Kidney epithelial cell (primary cell): ENCODE results near the gene FBXW7. TPM values are rescaled to one million over a fixed set of nuclear protein-coding genes. Genes with fewer than 3 reads are reported as not detected.

Experiments used
- DNase-seq: peaks from one replicate; pipeline ENCODE4 v3.0.0-alpha.2; 2010; ENCODE audit warnings: low read depth
- H3K27me3 ChIP-seq: 2 replicates; pipeline ENCODE4 v1.6.0; 2011; ENCODE audit warnings: low read length; ENCODE audit not compliant: control insufficient read depth, insufficient read depth
- H3K36me3 ChIP-seq: 2 replicates; pipeline ENCODE4 v1.5.1; 2011; ENCODE audit warnings: low read length; ENCODE audit not compliant: control insufficient read depth, insufficient read depth
- H3K4me3 ChIP-seq: 2 replicates; pipeline ENCODE4 v1.5.1; 2011; ENCODE audit warnings: low read depth, mild to moderate bottlenecking, control low read depth, low read length
- total RNA-seq: library from RNA; depleted of rRNA; stranded (reverse); fragments of >200 nt; gene quantifications from 2 replicates; pipeline ENCODE4 v1.2.3, GENCODE V29; 2015
- TF ChIP-seq, protein P1 (sequence below): IDR thresholded peaks from 2 replicates; pipeline ENCODE4 v1.5.1; 2011; ENCODE audit warnings: mild to moderate bottlenecking, moderate library complexity, low read length, control low read depth, inconsistent platforms; ENCODE audit not compliant: insufficient read depth, poor library complexity, severe bottlenecking

Gene FBXW7
- total RNA-seq, 1 donor from 2014 or later, result 29.8 TPM

DNA sequence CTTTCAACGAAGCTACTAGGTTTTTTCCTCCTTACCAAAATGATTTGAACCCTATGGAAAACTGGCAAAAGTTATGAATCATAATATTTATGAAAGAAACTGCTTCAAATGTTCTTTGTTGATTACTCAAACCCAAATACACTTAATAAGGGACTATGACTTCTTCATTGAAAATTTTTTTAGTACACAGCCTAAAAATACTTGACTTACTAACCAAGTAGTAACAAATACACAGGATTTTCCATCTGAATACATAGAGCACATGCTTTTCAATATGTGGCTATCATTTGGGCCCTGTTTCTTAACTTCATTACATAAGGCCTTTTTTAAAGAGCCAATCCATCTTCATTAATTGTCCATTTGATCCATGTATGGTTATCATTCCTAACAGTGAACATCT, 171.5 kb downstream of the FBXW7 start:
- TF ChIP-seq, protein P1, sequence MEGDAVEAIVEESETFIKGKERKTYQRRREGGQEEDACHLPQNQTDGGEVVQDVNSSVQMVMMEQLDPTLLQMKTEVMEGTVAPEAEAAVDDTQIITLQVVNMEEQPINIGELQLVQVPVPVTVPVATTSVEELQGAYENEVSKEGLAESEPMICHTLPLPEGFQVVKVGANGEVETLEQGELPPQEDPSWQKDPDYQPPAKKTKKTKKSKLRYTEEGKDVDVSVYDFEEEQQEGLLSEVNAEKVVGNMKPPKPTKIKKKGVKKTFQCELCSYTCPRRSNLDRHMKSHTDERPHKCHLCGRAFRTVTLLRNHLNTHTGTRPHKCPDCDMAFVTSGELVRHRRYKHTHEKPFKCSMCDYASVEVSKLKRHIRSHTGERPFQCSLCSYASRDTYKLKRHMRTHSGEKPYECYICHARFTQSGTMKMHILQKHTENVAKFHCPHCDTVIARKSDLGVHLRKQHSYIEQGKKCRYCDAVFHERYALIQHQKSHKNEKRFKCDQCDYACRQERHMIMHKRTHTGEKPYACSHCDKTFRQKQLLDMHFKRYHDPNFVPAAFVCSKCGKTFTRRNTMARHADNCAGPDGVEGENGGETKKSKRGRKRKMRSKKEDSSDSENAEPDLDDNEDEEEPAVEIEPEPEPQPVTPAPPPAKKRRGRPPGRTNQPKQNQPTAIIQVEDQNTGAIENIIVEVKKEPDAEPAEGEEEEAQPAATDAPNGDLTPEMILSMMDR, result no peak
- no peak for DNase-seq

DNA sequence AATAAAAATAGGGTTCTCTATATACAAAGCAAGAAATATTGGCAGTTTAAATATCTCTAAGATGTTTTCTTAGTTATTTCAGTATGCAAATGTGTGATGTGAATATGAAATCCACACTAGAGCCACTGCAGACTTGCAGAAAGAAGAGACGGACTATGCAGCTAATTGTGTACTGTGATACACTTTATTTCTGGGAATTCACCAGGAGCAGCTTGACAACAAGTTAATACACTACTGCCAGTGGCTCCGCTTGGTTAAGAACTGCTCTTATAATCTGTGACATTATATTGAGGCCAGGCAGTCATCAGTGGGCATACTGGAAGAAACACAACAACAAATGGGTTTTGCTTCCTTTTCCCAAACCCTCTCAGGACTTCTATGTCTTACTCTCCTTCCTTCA, 172.0 kb downstream of the FBXW7 start:
- no peak overlapping the region for H3K4me3 ChIP-seq
- no peaks in the 10 kb centered on the region for H3K27me3 ChIP-seq
- TF ChIP-seq, protein P1, result no peak
- DNase-seq, result no peak
- H3K36me3 ChIP-seq, result no peaks in the 10 kb centered on the region

More for the DNA sequence above, 171.5 kb downstream of the FBXW7 start:
- Histone ChIP-seq H3K27me3 (no peaks in the 10 kb centered on the region), H3K4me3 (no peak overlapping the region), H3K36me3 (no peaks in the 10 kb centered on the region)

DNA sequence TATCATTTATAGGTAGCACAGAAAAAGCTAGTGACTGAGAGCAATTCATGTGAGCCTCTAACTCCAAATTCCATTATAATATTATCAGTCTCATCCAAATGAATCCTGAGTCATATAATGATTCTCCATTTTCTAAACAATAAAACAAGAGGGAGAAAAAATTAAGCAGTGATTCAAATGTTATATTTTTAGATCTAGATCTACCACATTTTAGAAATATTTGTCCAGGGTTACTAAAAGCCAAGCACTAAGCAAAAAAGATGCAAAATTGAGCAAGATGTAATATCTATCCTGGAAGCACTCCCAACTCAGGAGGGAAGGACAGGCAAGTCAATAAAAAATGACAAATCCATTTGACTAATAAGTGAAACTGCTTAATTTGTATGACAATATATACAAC, 172.8 kb downstream of the FBXW7 start:
- TF ChIP-seq, protein P1, result no peak
- no peaks in the 10 kb centered on the region for H3K27me3 ChIP-seq
- DNase-seq, result no peak
- H3K4me3 ChIP-seq, result no peak overlapping the region
- no peaks in the 10 kb centered on the region for H3K36me3 ChIP-seq

DNA sequence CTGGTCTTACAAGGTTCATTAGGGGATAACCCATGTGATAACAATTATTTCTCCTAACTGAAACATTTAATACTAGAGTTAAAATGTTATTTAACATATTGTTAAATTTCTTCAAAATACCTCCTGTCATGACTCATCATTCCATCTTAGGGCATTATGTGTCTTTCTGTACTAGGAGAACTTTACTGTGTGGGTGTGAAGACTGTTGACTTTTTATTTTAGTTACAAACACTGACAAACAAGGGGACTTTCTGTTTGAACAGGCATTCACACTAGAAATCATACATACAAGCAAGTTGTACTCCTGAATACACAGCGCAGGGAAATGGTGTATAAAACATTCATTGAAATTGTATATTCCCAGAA, 175.9 kb downstream of the FBXW7 start:
- TF ChIP-seq, protein P1, result no peak
- Histone ChIP-seq H3K4me3 (no peak overlapping the region), H3K36me3 (no peaks in the 10 kb centered on the region), H3K27me3 (no peaks in the 10 kb centered on the region)
- DNase-seq, result no peak

DNA sequence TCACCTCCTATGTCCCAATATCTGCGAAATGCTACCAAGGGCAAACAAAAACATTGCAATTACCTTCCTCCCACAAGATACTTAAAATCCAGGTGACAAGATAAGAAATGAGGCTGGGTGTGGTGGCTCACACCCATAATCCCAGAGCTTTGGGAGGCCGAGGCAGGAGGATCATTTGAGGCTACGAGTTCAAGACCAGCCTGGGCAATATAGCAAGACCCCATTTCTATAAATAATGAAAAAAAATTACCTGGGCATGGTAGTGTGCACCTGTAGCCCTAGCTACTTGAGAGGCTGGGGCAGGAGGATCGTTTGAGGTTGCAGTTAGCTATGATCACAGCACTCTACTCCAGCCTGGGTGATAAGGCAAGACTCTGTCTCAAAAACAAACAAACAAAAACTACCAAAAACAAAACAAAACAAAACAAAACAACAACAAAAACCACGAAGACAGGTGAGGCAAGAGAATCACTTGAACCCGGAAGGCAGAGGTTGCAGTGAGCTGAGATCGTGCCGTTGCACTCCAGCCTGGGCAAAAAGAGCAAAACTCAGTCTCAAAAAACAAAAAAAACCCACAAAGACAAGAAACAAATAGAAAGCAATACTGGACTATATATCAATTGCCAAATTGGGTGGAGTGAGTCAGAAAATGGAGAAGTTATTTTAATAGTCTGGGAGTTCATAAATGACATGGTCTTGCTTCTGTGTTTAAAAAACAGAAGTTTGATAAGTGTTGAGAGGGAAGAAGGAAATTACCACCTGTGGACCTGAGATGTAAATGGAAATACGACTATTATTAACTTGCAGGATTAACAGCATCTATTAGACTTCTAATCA, 176.5 kb downstream of the FBXW7 start:
- DNase-seq, result no peak
- TF ChIP-seq, protein P1, result no peak
- Histone ChIP-seq H3K4me3 (no peak overlapping the region), H3K27me3 (no peaks in the 10 kb centered on the region), H3K36me3 (no peaks in the 10 kb centered on the region)

DNA sequence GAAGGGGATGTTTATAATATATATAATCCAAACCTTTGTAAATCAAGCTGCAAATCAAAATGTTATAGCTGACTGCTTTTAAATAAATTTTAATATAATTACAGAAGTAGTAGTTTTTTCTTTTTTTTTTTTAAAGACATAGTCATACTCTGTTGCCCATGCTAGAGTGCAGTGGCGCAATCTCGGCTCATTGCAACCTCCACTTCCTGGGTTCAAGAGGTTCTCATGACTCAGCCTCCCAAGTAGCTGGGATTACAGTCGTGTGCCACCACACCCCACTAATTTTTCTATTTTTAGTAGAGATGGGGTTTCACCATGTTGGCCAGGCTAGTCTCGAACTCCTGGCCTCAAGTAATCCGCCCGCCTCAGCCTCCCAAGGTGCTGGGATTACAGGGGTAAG, 178.7 kb downstream of the FBXW7 start:
- TF ChIP-seq, protein P1, result no peak
- no peak overlapping the region for H3K4me3 ChIP-seq
- no peak for DNase-seq
- H3K27me3 ChIP-seq, result no peaks in the 10 kb centered on the region
- H3K36me3 ChIP-seq, result no peaks in the 10 kb centered on the region
